Measurements from ENCODE around the gene CYP19A1. TPM values are rescaled to one million over a fixed set of nuclear protein-coding genes. Genes with fewer than 3 reads are reported as not detected.

Gene CYP19A1
- total and polyA plus RNA-seq, 2 of the 8 experiments (the other 6 are each of a cell fraction or from before 2014, with no cell fraction given) = not detected

DNA sequence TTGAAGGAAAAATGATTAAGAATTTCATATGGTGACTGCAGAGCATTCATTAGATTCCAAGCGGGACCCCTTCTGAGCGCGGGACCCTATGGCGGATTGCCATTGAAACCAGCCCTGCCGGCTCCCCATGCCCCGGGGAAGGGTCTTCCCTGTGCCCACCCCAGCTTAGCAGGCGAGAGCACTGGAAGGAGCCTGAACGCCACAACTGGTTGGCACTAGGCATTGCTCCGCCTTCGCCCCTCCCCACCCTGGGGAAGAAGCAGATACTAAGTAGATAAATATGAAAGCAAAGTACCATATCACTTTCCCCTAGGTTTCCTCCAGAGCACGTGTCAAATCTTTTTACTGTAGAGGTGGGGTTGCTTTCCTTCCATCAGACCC, 70.7 kb downstream of the CYP19A1 start:
- H2BK120ac ChIP-seq (replicated peaks; ENCODE audit: low read depth, low read length) = no peak overlapping the region
- peaks cover 0 to 8% (median 3%) of the 10 kb centered on the region in 4 experiments; a peak in 5 of 7 replicates for H3K4me1 ChIP-seq (replicated peaks in 1 of 4; ENCODE audit: control insufficient read depth in 3 of 4, insufficient read depth in 4 of 4, low read length in 3 of 4)
- peak overlapping the region; percentile 53 to 69 (median 56) for H3K4me3 ChIP-seq (ENCODE audit: extremely low read depth in 1 of 4, insufficient read depth in 2 of 4, low read depth in 3 of 4, low read length in 4 of 4)
- peak overlapping the region in 1 of 4 experiments; percentile 23; a peak in 1 of 7 replicates for H3K9ac ChIP-seq (replicated peaks in 1 of 4; ENCODE audit: extremely low read depth in 1 of 4, low read depth in 3 of 4, low read length in 3 of 4)
- no peak overlapping the region for H2BK12ac ChIP-seq (ENCODE audit: low read depth, low read length)
- 10% methylated on average over 11 of the region's 11 CpGs; no CpG with 5 or more reads in 1 of the 2 experiments for WGBS, 2 experiments (ENCODE audit: extremely low coverage in 1 of 2, insufficient coverage in 1 of 2, insufficient read length in 1 of 2, insufficient replicate concordance in 2 of 2, low coverage in 1 of 2, low lambda C conversion rate in 2 of 2, missing lambda C conversion rate in 1 of 2)
- H3K23ac ChIP-seq (ENCODE audit: insufficient read length) = no peak overlapping the region
- H3K79me2 ChIP-seq (ENCODE audit: control insufficient read depth in 1 of 2, insufficient read depth in 2 of 2, low read length in 2 of 2) = no peaks in the 10 kb centered on the region
- FAIRE-seq = no peak
- no peak overlapping the region for H2BK15ac ChIP-seq (ENCODE audit: low read length)
- no peak overlapping the region for H2AFZ ChIP-seq (ENCODE audit: low read length)
- no peak overlapping the region for H3K14ac ChIP-seq (ENCODE audit: insufficient read length)
- H3K4ac ChIP-seq (replicated peaks; ENCODE audit: insufficient read length, low read depth, low read length) = no peak overlapping the region
- no peak overlapping the region for H3K56ac ChIP-seq (replicated peaks; ENCODE audit: insufficient read length, low read depth, low read length)
- DNase-seq (ENCODE audit: low read depth in 1 of 2, low spot score in 2 of 2) = peak in 1 of 2 experiments; percentile 52
- H4K5ac ChIP-seq (ENCODE audit: insufficient read length, low read depth, low read length) = no peak overlapping the region
- ChIA-PET CTCF (ENCODE audit: partially characterized antibody) (interaction anchor here (0.9 to 4.7 kb wide), 11 partner anchors 14 to 269 kb away, joined by 3 to 28 read pairs (median 4); no protein-coding TSS in a partner anchor), POLR2A (ENCODE audit: partially characterized antibody) (no interaction called here)
- H3K27me3 ChIP-seq (replicated peaks in 1 of 4; ENCODE audit: control insufficient read depth in 3 of 4, extremely low read depth in 1 of 4, insufficient read depth in 3 of 4, low read length in 3 of 4) = peaks cover 3 to 29% (median 25%) of the 10 kb centered on the region in 4 experiments
- no peak overlapping the region for H2BK5ac ChIP-seq (ENCODE audit: low read depth, low read length)
- no peak overlapping the region for H4K8ac ChIP-seq (ENCODE audit: extremely low read depth, insufficient read depth, low read length)
- H4K20me1 ChIP-seq (replicated peaks in 1 of 2; ENCODE audit: control insufficient read depth in 1 of 2, insufficient read depth in 2 of 2, low read length in 2 of 2) = no peaks in the 10 kb centered on the region
- no peak overlapping the region for H3K18ac ChIP-seq (ENCODE audit: extremely low read depth, low read length)
- peak overlapping the region; percentile 96 to 97 for H3K4me2 ChIP-seq (ENCODE audit: insufficient read depth in 1 of 2, low read depth in 2 of 2, low read length in 2 of 2)
- H3K23me2 ChIP-seq (ENCODE audit: low read depth, low read length) = peaks cover 8% of the 10 kb centered on the region; the same call in 1 of the 2 replicates
- H3K9me3 ChIP-seq (ENCODE audit: insufficient read depth in 2 of 2, low read depth in 1 of 2, low read length in 1 of 2) = peaks cover 0 to under 1% of the 10 kb centered on the region in 2 experiments; a peak in 1 of 4 replicates
- no peaks in the 10 kb centered on the region for H3K79me1 ChIP-seq (ENCODE audit: low read depth, low read length)
- H2BK20ac ChIP-seq (ENCODE audit: low read length) = no peak overlapping the region
- no peak overlapping the region for H4K91ac ChIP-seq (replicated peaks; ENCODE audit: insufficient read length, low read length)
- H3K36me3 ChIP-seq (ENCODE audit: control insufficient read depth in 2 of 4, insufficient read depth in 4 of 4, low read length in 3 of 4) = no peaks in the 10 kb centered on the region
- no peak overlapping the region for H3K27ac ChIP-seq (ENCODE audit: low read depth, low read length)
- H2AK5ac ChIP-seq (ENCODE audit: low read depth, low read length) = no peak overlapping the region
- TF ChIP-seq CREB1 (IDR thresholded peaks at IDR 0.05) (no peak), SP1 (IDR thresholded peaks at IDR 0.05; ENCODE audit: low read depth, low read length) (no peak), GTF2F1 (IDR thresholded peaks at IDR 0.05; ENCODE audit: borderline replicate concordance, low read depth, low read length) (no peak), NRF1 (IDR thresholded peaks at IDR 0.05; ENCODE audit: low read depth, low read length) (no peak), TBP (IDR thresholded peaks at IDR 0.05; ENCODE audit: low read depth, low read length) (no peak), CTBP2 (IDR thresholded peaks at IDR 0.05; ENCODE audit: borderline replicate concordance, insufficient read depth, insufficient read length, low read length) (no peak), SP4 (IDR thresholded peaks at IDR 0.05; ENCODE audit: low read length) (no peak), KDM4A (IDR thresholded peaks at IDR 0.05; ENCODE audit: low read depth, low read length, severe bottlenecking) (no peak), SIRT6 (IDR thresholded peaks at IDR 0.05; ENCODE audit: low read length) (no peak), RNF2 (IDR thresholded peaks at IDR 0.05; ENCODE audit: borderline replicate concordance, low read depth, low read length, missing control alignments, poor library complexity, severe bottlenecking) (no peak), TAF7 (optimal IDR thresholded peaks at IDR 0.05; ENCODE audit: borderline replicate concordance, low read depth, low read length) (no peak)
- TF ChIP-seq, protein P1, sequence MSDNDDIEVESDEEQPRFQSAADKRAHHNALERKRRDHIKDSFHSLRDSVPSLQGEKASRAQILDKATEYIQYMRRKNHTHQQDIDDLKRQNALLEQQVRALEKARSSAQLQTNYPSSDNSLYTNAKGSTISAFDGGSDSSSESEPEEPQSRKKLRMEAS (IDR thresholded peaks at IDR 0.05) = no peak
- TF ChIP-seq, protein P2, sequence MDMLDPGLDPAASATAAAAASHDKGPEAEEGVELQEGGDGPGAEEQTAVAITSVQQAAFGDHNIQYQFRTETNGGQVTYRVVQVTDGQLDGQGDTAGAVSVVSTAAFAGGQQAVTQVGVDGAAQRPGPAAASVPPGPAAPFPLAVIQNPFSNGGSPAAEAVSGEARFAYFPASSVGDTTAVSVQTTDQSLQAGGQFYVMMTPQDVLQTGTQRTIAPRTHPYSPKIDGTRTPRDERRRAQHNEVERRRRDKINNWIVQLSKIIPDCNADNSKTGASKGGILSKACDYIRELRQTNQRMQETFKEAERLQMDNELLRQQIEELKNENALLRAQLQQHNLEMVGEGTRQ (IDR thresholded peaks at IDR 0.05; ENCODE audit: low read length) = no peak
